ENCODE data around the gene PRKAG3. TPM values are rescaled to one million over a fixed set of nuclear protein-coding genes. Genes with fewer than 3 reads are reported as not detected.

The PRKAG3 gene
- total and polyA plus RNA-seq, 8 donors: not detected

GRCh38 chr2:218871345-218872302, 40.0 kb upstream of the PRKAG3 start:
- H3K27ac ChIP-seq: no peak overlapping the region
- intact Hi-C loops (cut with DNase I; ENCODE audit: low total_unique reads): no loop called here
- peaks cover 15 to 33% (median 29%) of the 10 kb centered on the region in 4 donors for H3K4me1 ChIP-seq
- H3K4me3 ChIP-seq: peak overlapping the region; percentile 9 to 52 (median 25)
- H3K36me3 ChIP-seq: no peaks in the 10 kb centered on the region
- peak in 1 of 2 donors; percentile 32 for DNase-seq
- H3K27me3 ChIP-seq: peaks cover 36 to 100% (median 50%) of the 10 kb centered on the region in 3 donors
- TF ChIP-seq CTCF (IDR thresholded peaks at IDR 0.05) (no peak), POLR2A (IDR thresholded peaks at IDR 0.05) (no peak), EP300 (IDR thresholded peaks at IDR 0.05) (no peak), POLR2AphosphoS5 (IDR thresholded peaks at IDR 0.05) (no peak)
- WGBS, 5 donors: 4 to 18% (median 6%) methylated on average over 31 to 60 of the region's 60 CpGs
- no peaks in the 10 kb centered on the region for H3K9me3 ChIP-seq

GRCh38 chr2:218870984-218871344, 39.4 kb upstream of the PRKAG3 start:
- Histone ChIP-seq H3K27me3 (peaks cover 36 to 100% (median 51%) of the 10 kb centered on the region in 3 donors), H3K9me3 (no peaks in the 10 kb centered on the region), H3K27ac (no peak overlapping the region), H3K4me1 (peaks cover 15 to 33% (median 29%) of the 10 kb centered on the region in 4 donors), H3K4me3 (peak overlapping the region; percentile 9 to 52 (median 25)), H3K36me3 (no peaks in the 10 kb centered on the region)
- WGBS, 5 donors: 2 to 12% (median 7%) methylated on average over 12 to 18 of the region's 18 CpGs
- peak in 1 of 2 donors; percentile 27 for DNase-seq
- intact Hi-C loops (cut with DNase I; ENCODE audit: low total_unique reads): no loop called here
- TF ChIP-seq CTCF (IDR thresholded peaks at IDR 0.05): no peak
- no peak for TF ChIP-seq POLR2AphosphoS5 (IDR thresholded peaks at IDR 0.05)
- no peak for TF ChIP-seq POLR2A (IDR thresholded peaks at IDR 0.05)
- no peak for TF ChIP-seq EP300 (IDR thresholded peaks at IDR 0.05)

GRCh38 chr2:218869064-218869463, 37.5 kb upstream of the PRKAG3 start:
- H3K36me3 ChIP-seq: no peaks in the 10 kb centered on the region
- intact Hi-C loops (cut with DNase I; ENCODE audit: low total_unique reads): no loop called here
- H3K4me1 ChIP-seq: peaks cover 15 to 33% (median 29%) of the 10 kb centered on the region in 4 donors
- H3K9me3 ChIP-seq: no peaks in the 10 kb centered on the region
- DNase-seq: no peak
- peaks cover 27 to 100% (median 55%) of the 10 kb centered on the region in 3 donors for H3K27me3 ChIP-seq
- H3K4me3 ChIP-seq: no peak overlapping the region
- H3K27ac ChIP-seq: no peak overlapping the region
- no peak for TF ChIP-seq EP300 (IDR thresholded peaks at IDR 0.05)
- no peak for TF ChIP-seq CTCF (IDR thresholded peaks at IDR 0.05)
- TF ChIP-seq POLR2A (IDR thresholded peaks at IDR 0.05): no peak
- no peak for TF ChIP-seq POLR2AphosphoS5 (IDR thresholded peaks at IDR 0.05)
- 79 to 91% (median 84%) methylated on average over 9 of the region's 9 CpGs for WGBS, 5 donors

GRCh38 chr2:218867900-218868299, 36.3 kb upstream of the PRKAG3 start:
- Histone ChIP-seq H3K4me3 (no peak overlapping the region), H3K9me3 (no peaks in the 10 kb centered on the region), H3K27me3 (peaks cover 17 to 100% (median 50%) of the 10 kb centered on the region in 3 donors), H3K4me1 (peaks cover 8 to 22% (median 19%) of the 10 kb centered on the region in 4 donors), H3K36me3 (no peaks in the 10 kb centered on the region), H3K27ac (no peak overlapping the region)
- intact Hi-C loops (cut with DNase I; ENCODE audit: low total_unique reads): no loop called here
- TF ChIP-seq POLR2A (IDR thresholded peaks at IDR 0.05) (no peak), EP300 (IDR thresholded peaks at IDR 0.05) (no peak), POLR2AphosphoS5 (IDR thresholded peaks at IDR 0.05) (no peak), CTCF (IDR thresholded peaks at IDR 0.05) (no peak)
- DNase-seq: peak in 1 of 2 donors; percentile 48
- 30 to 52% (median 44%) methylated on average over 6 of the region's 6 CpGs for WGBS, 5 donors
